Endothelial cell (in vitro differentiated cells): ENCODE measurements around the gene C13orf42. TPM values are rescaled to one million over a fixed set of nuclear protein-coding genes. Genes with fewer than 3 reads are reported as not detected.

ENCODE experiments used
- DNase-seq: peaks from one replicate; pipeline ENCODE4 v3.0.0; 2021; ENCODE audit warnings: low spot score
- H3K27ac Mint-ChIP-seq: one replicate; pipeline ENCODE4 v1.8.0; 2021; ENCODE audit warnings: mixed read lengths, inconsistent platforms; ENCODE audit not compliant: unreplicated experiment
- H3K27me3 Mint-ChIP-seq: one replicate; pipeline ENCODE4 v1.8.0; 2021; ENCODE audit warnings: mild to moderate bottlenecking, moderate library complexity, mixed read lengths, inconsistent platforms; ENCODE audit not compliant: unreplicated experiment
- H3K36me3 Mint-ChIP-seq: one replicate; pipeline ENCODE4 v1.8.0; 2021; ENCODE audit warnings: mild to moderate bottlenecking, low read depth, mixed read lengths, inconsistent platforms; ENCODE audit not compliant: unreplicated experiment
- H3K4me1 Mint-ChIP-seq: one replicate; pipeline ENCODE4 v1.8.0; 2021; ENCODE audit warnings: mild to moderate bottlenecking, mixed read lengths, inconsistent platforms; ENCODE audit not compliant: unreplicated experiment
- H3K4me3 Mint-ChIP-seq: one replicate; pipeline ENCODE4 v1.8.0; 2021; ENCODE audit warnings: mild to moderate bottlenecking, mixed read lengths, inconsistent platforms; ENCODE audit not compliant: unreplicated experiment
- H3K9me3 Mint-ChIP-seq: one replicate; pipeline ENCODE4 v1.8.0; 2021; ENCODE audit warnings: mixed read lengths, inconsistent platforms; ENCODE audit not compliant: unreplicated experiment
- total RNA-seq: library from RNA; stranded (reverse); fragmentation: NEBNext Ultra II Directional; extraction: Animal tissue kit (Norgen Biotek cat#: 25700); gene quantifications from one replicate; pipeline ENCODE4 v1.2.1, GENCODE V29; 2021; ENCODE audit not compliant: unreplicated experiment
- TF ChIP-seq, protein P1 (sequence below): fragments of 200-600 bp; sonication (generic); IDR thresholded peaks from one replicate; pipeline ENCODE4 v1.5.0; 2021; ENCODE audit warnings: antibody characterized with exemption; ENCODE audit not compliant: unreplicated experiment

The C13orf42 gene
- total RNA-seq, 1 donor from 2014 or later: 0.21 TPM

- TF ChIP-seq, protein P1, sequence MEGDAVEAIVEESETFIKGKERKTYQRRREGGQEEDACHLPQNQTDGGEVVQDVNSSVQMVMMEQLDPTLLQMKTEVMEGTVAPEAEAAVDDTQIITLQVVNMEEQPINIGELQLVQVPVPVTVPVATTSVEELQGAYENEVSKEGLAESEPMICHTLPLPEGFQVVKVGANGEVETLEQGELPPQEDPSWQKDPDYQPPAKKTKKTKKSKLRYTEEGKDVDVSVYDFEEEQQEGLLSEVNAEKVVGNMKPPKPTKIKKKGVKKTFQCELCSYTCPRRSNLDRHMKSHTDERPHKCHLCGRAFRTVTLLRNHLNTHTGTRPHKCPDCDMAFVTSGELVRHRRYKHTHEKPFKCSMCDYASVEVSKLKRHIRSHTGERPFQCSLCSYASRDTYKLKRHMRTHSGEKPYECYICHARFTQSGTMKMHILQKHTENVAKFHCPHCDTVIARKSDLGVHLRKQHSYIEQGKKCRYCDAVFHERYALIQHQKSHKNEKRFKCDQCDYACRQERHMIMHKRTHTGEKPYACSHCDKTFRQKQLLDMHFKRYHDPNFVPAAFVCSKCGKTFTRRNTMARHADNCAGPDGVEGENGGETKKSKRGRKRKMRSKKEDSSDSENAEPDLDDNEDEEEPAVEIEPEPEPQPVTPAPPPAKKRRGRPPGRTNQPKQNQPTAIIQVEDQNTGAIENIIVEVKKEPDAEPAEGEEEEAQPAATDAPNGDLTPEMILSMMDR: no peak
- Mint-ChIP-seq H3K4me3 (no peak overlapping the region), H3K27me3 (no peaks in the 10 kb centered on the region), H3K36me3 (no peaks in the 10 kb centered on the region), H3K4me1 (no peaks in the 10 kb centered on the region), H3K9me3 (no peaks in the 10 kb centered on the region), H3K27ac (no peak overlapping the region)
- no peak for DNase-seq
These were observed 47.2 kb downstream of the C13orf42 start for GRCh38 chr13:51063909-51064308.

DNA sequence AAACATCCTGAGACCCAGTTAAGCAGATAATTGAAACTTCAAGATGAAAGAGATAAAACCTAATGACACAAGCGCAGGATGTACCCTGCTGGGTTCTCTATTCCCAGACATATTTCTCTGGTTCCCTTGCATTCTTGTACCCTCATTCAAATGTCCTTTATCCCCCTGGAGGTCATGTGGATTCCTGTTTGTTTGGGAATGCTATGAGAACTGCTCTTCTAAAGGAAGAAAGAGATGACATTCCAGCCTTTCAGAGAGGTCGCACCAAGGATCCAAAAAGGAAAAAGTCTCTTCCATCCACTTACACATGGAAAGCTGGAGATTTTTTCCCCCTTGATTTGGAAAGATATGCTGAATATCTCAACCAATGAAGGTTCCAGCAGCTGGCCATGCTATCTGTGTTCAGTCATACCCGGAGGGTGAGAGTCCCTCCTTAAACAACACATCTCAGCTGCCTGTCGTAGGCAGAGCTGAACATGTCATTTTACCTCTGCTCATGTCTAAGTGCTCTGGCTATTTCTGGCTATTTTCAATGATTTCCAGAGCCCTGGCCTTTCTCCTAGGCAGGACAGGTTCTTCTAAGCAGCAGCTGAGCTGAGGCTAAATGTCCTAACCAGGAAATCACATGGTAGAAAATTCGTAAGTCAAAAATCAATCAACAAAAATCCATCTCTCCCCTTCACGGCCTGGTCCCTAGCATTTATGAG lies 52.5 kb downstream of the C13orf42 start:
- Mint-ChIP-seq H3K9me3 (no peaks in the 10 kb centered on the region), H3K4me1 (peaks cover 5% of the 10 kb centered on the region), H3K27me3 (no peaks in the 10 kb centered on the region), H3K4me3 (no peak overlapping the region), H3K36me3 (no peaks in the 10 kb centered on the region), H3K27ac (no peak overlapping the region)
- DNase-seq: no peak
- TF ChIP-seq, protein P1: no peak

DNA sequence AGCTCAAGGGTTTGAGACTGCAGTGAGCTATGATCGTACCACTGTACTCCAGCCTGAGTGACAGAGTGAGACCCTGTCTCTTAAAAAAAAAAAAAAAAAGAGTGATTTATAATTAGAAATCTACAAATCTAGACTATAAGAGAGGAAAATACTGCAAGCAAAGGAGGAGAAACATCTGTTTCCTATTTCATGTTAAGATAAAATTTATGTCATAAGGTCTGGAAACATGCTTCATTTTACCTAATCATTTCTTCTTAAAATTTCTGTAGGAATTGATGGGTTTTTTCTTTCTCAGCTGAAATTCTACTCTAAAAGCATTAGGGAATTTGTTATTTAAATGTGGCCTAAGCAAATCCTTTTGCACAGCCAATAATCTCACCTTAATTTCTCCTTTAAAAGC lies 53.2 kb downstream of the C13orf42 start:
- TF ChIP-seq, protein P1: no peak
- H3K4me1 Mint-ChIP-seq: peaks cover 5% of the 10 kb centered on the region
- no peaks in the 10 kb centered on the region for H3K27me3 Mint-ChIP-seq
- H3K4me3 Mint-ChIP-seq: no peak overlapping the region
- H3K9me3 Mint-ChIP-seq: no peaks in the 10 kb centered on the region
- DNase-seq: no peak
- no peak overlapping the region for H3K27ac Mint-ChIP-seq
- H3K36me3 Mint-ChIP-seq: no peaks in the 10 kb centered on the region

DNA sequence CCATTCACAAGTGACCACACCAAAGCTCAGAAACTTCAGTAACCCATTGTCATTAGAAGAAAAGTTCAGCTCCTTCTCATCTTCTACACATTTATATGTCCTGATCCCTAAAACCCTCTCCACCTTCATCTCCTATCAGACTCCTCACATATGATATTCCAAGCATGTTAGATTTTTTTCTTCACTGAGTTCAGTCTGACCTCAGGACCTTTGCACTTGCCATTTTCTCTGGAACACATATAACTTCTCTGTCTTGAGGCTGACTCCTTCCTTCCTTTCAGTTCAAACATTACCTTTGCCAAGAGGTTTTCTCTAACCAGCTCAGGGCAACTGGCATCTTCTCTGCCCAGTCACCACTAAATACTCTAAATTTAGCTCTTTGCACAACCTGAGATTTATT lies 54.1 kb downstream of the C13orf42 start:
- Mint-ChIP-seq H3K4me3 (no peak overlapping the region), H3K36me3 (no peaks in the 10 kb centered on the region), H3K27me3 (no peaks in the 10 kb centered on the region), H3K9me3 (no peaks in the 10 kb centered on the region), H3K27ac (no peak overlapping the region), H3K4me1 (peaks cover 5% of the 10 kb centered on the region)
- DNase-seq: no peak
- TF ChIP-seq, protein P1: no peak

- Mint-ChIP-seq H3K27me3 (no peaks in the 10 kb centered on the region), H3K9me3 (no peaks in the 10 kb centered on the region), H3K27ac (no peak overlapping the region), H3K36me3 (no peaks in the 10 kb centered on the region), H3K4me3 (no peak overlapping the region), H3K4me1 (no peaks in the 10 kb centered on the region)
- DNase-seq: no peak
- TF ChIP-seq, protein P1: no peak
These were observed 58.5 kb downstream of the C13orf42 start for GRCh38 chr13:51052581-51052980.
